ENCODE measurements around the gene SLC25A48. TPM values are rescaled to one million over a fixed set of nuclear protein-coding genes. Genes with fewer than 3 reads are reported as not detected.
A peak's percentile ranks its signal among the peaks of the same experiment; 100 is the strongest.

Gene SLC25A48
- total RNA-seq, 1 donor from 2014 or later: not detected

GRCh38 chr5:135814316-135814715 is 20.1 kb upstream of the SLC25A48 start:
- DNase-seq: no peak
- ATAC-seq: no peak
- Histone ChIP-seq H3K9me3 (no peaks in the 10 kb centered on the region), H3K36me3 (no peaks in the 10 kb centered on the region), H3K4me3 (no peak overlapping the region), H3K27ac (no peak overlapping the region), H3K4me1 (no peaks in the 10 kb centered on the region), H3K27me3 (no peaks in the 10 kb centered on the region)
- TF ChIP-seq CTCF (IDR thresholded peaks at IDR 0.05): no peak
- intact Hi-C loops (cut with DNase I): no loop called here

GRCh38 chr5:135814812-135815211 is 19.7 kb upstream of the SLC25A48 start:
- ATAC-seq (no peak), DNase-seq (no peak)
- intact Hi-C loops (cut with DNase I): no loop called here
- no peak overlapping the region for H3K4me3 ChIP-seq
- no peak for TF ChIP-seq CTCF (IDR thresholded peaks at IDR 0.05)
- H3K27ac ChIP-seq: no peak overlapping the region
- H3K27me3 ChIP-seq: no peaks in the 10 kb centered on the region
- no peaks in the 10 kb centered on the region for H3K36me3 ChIP-seq
- H3K4me1 ChIP-seq: no peaks in the 10 kb centered on the region
- no peaks in the 10 kb centered on the region for H3K9me3 ChIP-seq

GRCh38 chr5:135821061-135821801 is 13.2 kb upstream of the SLC25A48 start:
- intact Hi-C loops (cut with DNase I): no loop called here

GRCh38 chr5:135821802-135822201 is 12.7 kb upstream of the SLC25A48 start:
- Histone ChIP-seq H3K4me1 (no peaks in the 10 kb centered on the region), H3K27me3 (no peaks in the 10 kb centered on the region), H3K36me3 (no peaks in the 10 kb centered on the region), H3K27ac (no peak overlapping the region), H3K4me3 (no peak overlapping the region), H3K9me3 (no peaks in the 10 kb centered on the region)
- no peak for ATAC-seq
- no peak for DNase-seq
- intact Hi-C loops (cut with DNase I): no loop called here
- TF ChIP-seq CTCF (IDR thresholded peaks at IDR 0.05): no peak

More at GRCh38 chr5:135821061-135821801, 13.2 kb upstream of the SLC25A48 start:
- no peak for DNase-seq
- no peak overlapping the region for H3K4me3 ChIP-seq
- H3K36me3 ChIP-seq: no peaks in the 10 kb centered on the region
- no peak for TF ChIP-seq CTCF (IDR thresholded peaks at IDR 0.05)
- no peaks in the 10 kb centered on the region for H3K4me1 ChIP-seq
- H3K27ac ChIP-seq: no peak overlapping the region
- H3K9me3 ChIP-seq: no peaks in the 10 kb centered on the region
- H3K27me3 ChIP-seq: no peaks in the 10 kb centered on the region
- ATAC-seq: peak; percentile 12

GRCh38 chr5:135822286-135822685 is 12.2 kb upstream of the SLC25A48 start:
- Histone ChIP-seq H3K27me3 (no peaks in the 10 kb centered on the region), H3K27ac (no peak overlapping the region), H3K4me3 (no peak overlapping the region), H3K36me3 (no peaks in the 10 kb centered on the region), H3K4me1 (no peaks in the 10 kb centered on the region), H3K9me3 (no peaks in the 10 kb centered on the region)
- TF ChIP-seq CTCF (IDR thresholded peaks at IDR 0.05): no peak
- DNase-seq (no peak), ATAC-seq (no peak)
- intact Hi-C loops (cut with DNase I): no loop called here
